HepG2 (cell line): ENCODE measurements around the gene DOCK10. TPM values are rescaled to one million over a fixed set of nuclear protein-coding genes. Genes with fewer than 3 reads are reported as not detected.

Experiments used
- CHD4 ChIP-seq: fragments of 200-600 bp; sonication (generic); IDR thresholded peaks from 2 replicates; pipeline ENCODE4 v1.7.0; 2017; ENCODE audit warnings: mild to moderate bottlenecking, low read length, borderline replicate concordance
- MLLT10 ChIP-seq: sonication (generic); formaldehyde crosslinking; IDR thresholded peaks from 2 replicates; pipeline ENCODE4 v1.4.0; 2020; ENCODE audit warnings: missing genetic modification reagents
- POLR2G ChIP-seq: fragments of 200-400 bp; formaldehyde crosslinking; IDR thresholded peaks from 2 replicates; pipeline ENCODE4 v1.6.1; 2018; ENCODE audit warnings: mild to moderate bottlenecking, low read depth, low read length, moderate library complexity
- TBX3 ChIP-seq: fragments of 450-650 bp; IDR thresholded peaks from 2 replicates; pipeline ENCODE4 v1.6.1; 2017; ENCODE audit warnings: antibody characterized with exemption, mild to moderate bottlenecking, inconsistent platforms, borderline replicate concordance
- ZSCAN31 ChIP-seq: sonication (generic); formaldehyde crosslinking; IDR thresholded peaks from 2 replicates; pipeline ENCODE4 v1.5.0; 2020; ENCODE audit warnings: low read depth, mild to moderate bottlenecking, missing genetic modification reagents
- polyA plus RNA-seq, 8 experiments: library from polyadenylated mRNA; depleted of rRNA in 3 of 8; stranded (reverse) in 7 of 8; unstranded in 1 of 8; fragments of >200 nt; fragmentation: Illumina TruSeq in 4 of 8; extraction: Trizol in 4 of 8; gene quantifications; 2 replicates each; pipeline versions ENCODE4 v1.2.1 to v1.2.3, GENCODE V29; 2011 to 2016; ENCODE audit warnings: low read depth in 4 of 8, missing spikeins in 1 of 8, mixed read lengths in 1 of 8; ENCODE audit not compliant: insufficient read depth in 1 of 8
- total RNA-seq, 5 experiments: library from RNA; depleted of rRNA; stranded (reverse); fragments of >200 nt; fragmentation: Illumina TruSeq; extraction: Trizol; gene quantifications; 2 replicates each; pipeline ENCODE4 v1.2.3, GENCODE V29; 2016; ENCODE audit warnings: low read depth in 1 of 5
- TF ChIP-seq, protein P1 (sequence below): sonication (generic); formaldehyde crosslinking; IDR thresholded peaks from one replicate; pipeline ENCODE4 v1.5.1; 2020; ENCODE audit warnings: mild to moderate bottlenecking, missing genetic modification reagents; ENCODE audit errors: not compliant biosample characterization
- TF ChIP-seq, protein P2 (sequence below): fragments of 450-650 bp; IDR thresholded peaks from 2 replicates; pipeline ENCODE4 v1.6.1; 2017

The DOCK10 gene
- total and polyA plus RNA-seq, 2 of the 13 experiments (the other 11 are each of a cell fraction or from before 2014, with no cell fraction given): not detected

DNA sequence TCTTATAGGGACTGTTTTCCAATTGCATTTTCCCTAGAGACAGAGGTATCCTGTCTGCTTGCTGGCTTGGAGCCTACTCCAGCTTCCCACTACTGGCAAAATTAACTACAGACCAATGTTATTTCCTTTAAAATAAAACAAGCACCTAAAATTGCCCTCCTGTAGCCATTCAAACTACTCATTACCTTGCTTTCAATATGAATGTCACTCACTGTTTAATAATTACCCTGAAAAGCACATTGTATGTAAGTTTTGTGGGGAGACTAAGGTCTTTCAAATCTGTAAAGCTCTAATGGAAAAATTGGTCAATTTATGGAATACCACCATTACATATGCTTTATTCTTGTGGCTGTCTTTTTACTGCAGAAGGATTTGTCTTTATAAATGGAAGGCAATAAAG is 87.3 kb downstream of the DOCK10 start (continued):
- TF ChIP-seq, protein P1, sequence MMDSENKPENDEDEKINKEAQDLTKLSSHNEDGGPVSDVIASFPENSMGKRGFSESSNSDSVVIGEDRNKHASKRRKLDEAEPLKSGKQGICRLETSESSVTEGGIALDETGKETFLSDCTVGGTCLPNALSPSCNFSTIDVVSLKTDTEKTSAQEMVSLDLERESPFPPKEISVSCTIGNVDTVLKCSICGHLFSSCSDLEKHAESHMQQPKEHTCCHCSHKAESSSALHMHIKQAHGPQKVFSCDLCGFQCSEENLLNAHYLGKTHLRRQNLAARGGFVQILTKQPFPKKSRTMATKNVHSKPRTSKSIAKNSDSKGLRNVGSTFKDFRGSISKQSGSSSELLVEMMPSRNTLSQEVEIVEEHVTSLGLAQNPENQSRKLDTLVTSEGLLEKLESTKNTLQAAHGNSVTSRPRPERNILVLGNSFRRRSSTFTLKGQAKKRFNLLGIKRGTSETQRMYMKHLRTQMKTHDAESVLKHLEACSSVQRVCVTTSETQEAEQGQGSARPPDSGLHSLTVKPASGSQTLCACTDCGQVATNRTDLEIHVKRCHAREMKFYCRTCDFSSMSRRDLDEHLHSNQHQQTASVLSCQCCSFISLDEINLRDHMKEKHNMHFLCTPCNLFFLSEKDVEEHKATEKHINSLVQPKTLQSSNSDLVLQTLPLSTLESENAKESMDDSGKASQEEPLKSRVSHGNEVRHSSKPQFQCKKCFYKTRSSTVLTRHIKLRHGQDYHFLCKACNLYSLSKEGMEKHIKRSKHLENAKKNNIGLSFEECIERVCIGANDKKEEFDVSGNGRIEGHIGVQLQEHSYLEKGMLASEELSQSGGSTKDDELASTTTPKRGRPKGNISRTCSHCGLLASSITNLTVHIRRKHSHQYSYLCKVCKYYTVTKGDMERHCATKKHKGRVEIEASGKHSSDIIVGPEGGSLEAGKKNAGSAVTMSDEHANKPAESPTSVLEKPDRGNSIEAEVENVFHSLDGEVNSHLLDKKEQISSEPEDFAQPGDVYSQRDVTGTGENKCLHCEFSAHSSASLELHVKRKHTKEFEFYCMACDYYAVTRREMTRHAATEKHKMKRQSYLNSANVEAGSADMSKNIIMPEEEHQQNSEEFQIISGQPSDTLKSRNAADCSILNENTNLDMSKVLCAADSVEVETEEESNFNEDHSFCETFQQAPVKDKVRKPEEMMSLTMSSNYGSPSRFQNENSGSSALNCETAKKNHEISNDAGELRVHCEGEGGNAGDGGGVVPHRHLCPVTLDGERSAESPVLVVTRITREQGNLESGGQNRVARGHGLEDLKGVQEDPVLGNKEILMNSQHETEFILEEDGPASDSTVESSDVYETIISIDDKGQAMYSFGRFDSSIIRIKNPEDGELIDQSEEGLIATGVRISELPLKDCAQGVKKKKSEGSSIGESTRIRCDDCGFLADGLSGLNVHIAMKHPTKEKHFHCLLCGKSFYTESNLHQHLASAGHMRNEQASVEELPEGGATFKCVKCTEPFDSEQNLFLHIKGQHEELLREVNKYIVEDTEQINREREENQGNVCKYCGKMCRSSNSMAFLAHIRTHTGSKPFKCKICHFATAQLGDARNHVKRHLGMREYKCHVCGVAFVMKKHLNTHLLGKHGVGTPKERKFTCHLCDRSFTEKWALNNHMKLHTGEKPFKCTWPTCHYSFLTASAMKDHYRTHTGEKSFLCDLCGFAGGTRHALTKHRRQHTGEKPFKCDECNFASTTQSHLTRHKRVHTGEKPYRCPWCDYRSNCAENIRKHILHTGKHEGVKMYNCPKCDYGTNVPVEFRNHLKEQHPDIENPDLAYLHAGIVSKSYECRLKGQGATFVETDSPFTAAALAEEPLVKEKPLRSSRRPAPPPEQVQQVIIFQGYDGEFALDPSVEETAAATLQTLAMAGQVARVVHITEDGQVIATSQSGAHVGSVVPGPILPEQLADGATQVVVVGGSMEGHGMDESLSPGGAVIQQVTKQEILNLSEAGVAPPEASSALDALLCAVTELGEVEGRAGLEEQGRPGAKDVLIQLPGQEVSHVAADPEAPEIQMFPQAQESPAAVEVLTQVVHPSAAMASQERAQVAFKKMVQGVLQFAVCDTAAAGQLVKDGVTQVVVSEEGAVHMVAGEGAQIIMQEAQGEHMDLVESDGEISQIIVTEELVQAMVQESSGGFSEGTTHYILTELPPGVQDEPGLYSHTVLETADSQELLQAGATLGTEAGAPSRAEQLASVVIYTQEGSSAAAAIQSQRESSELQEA: no peak
- TF ChIP-seq MLLT10 (CRISPR knock-in tag) (no peak), POLR2G (no peak), CHD4 (no peak), TBX3 (no peak), ZSCAN31 (CRISPR knock-in tag) (no peak)
- TF ChIP-seq, protein P2, sequence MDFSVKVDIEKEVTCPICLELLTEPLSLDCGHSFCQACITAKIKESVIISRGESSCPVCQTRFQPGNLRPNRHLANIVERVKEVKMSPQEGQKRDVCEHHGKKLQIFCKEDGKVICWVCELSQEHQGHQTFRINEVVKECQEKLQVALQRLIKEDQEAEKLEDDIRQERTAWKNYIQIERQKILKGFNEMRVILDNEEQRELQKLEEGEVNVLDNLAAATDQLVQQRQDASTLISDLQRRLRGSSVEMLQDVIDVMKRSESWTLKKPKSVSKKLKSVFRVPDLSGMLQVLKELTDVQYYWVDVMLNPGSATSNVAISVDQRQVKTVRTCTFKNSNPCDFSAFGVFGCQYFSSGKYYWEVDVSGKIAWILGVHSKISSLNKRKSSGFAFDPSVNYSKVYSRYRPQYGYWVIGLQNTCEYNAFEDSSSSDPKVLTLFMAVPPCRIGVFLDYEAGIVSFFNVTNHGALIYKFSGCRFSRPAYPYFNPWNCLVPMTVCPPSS: no peak
